Measurements from ENCODE around the gene MICALL1.

The MICALL1 gene, protein sequence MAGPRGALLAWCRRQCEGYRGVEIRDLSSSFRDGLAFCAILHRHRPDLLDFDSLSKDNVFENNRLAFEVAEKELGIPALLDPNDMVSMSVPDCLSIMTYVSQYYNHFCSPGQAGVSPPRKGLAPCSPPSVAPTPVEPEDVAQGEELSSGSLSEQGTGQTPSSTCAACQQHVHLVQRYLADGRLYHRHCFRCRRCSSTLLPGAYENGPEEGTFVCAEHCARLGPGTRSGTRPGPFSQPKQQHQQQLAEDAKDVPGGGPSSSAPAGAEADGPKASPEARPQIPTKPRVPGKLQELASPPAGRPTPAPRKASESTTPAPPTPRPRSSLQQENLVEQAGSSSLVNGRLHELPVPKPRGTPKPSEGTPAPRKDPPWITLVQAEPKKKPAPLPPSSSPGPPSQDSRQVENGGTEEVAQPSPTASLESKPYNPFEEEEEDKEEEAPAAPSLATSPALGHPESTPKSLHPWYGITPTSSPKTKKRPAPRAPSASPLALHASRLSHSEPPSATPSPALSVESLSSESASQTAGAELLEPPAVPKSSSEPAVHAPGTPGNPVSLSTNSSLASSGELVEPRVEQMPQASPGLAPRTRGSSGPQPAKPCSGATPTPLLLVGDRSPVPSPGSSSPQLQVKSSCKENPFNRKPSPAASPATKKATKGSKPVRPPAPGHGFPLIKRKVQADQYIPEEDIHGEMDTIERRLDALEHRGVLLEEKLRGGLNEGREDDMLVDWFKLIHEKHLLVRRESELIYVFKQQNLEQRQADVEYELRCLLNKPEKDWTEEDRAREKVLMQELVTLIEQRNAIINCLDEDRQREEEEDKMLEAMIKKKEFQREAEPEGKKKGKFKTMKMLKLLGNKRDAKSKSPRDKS

DNA sequence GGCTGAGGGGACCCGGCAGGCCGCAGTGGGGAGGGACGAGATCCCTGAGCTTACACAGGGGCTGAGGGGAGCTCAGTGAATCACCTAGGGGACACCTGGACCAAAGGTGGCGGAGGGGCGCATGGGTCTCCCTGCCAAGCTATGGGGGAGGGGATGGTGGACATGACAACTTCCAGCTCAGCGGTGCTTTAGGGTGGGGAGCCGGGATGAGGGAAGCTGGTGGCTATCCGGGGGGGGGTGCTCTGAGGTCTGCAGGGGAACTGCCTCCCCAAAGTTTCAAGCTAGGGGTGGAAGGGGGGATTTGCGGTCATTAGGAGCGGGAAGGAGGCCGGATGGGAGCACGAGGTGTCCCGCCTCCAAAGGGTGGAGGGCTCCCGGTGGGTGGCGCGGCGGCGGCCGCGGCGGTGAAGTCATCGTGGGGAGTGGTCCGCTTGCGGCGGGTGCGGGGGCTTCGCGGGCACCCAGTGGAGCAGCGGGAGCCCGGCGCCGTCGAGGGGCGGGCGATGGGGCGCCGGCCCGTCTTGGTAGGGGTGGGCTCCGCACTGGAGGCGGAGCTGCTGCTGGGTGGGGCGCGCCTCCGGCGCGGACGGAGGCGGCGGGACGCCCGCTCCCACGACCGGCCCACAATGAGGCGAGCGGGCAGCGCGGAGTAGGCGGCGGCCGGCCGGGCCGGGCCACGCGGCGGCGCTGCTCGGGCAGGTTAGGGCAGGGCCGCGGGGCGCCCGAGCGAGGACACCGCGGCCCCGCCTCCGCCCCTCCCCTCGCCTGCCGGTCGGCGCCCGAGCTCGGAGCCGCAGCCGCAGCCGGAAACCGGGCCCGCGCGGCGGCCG is at the start of gene MICALL1:
MICALL1 (plus strand) TSS at position 764 of the 830 bp plus-strand sequence. CDS start 126 bp downstream, outside the sequence.
- peak; percentile 22 for DNase-seq

DNA sequence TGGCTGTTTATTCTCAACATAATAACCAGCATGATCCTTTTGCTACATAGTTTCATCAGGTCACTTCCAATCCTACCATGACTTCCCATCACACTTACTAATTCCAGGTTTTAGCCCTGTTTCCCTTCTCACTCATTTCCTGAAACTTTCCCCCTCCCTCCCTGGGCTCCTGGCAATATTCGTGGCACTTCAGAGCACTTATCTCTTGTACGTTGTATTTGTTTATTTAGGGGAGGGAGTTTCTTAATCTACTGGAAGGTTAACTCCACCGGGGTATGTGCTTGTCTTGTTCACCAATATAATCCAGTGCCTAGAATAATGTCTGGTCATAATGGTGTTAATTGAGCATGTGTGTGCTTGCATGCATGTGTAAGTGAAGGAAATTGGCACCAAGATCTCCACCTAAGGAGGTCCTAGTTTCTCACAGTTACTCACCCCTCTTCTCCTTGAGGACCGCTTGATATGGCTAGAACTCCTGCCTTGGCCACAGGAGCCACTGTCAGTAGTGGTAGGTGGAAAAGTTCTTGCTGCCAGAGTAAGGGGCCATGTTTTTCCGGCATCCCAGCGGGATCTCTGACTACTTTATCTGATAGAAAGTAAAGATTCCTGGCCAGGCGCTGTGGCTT is 45.2 kb upstream of the MICALL1 start:
- DNase-seq, result peak; percentile 14

DNA sequence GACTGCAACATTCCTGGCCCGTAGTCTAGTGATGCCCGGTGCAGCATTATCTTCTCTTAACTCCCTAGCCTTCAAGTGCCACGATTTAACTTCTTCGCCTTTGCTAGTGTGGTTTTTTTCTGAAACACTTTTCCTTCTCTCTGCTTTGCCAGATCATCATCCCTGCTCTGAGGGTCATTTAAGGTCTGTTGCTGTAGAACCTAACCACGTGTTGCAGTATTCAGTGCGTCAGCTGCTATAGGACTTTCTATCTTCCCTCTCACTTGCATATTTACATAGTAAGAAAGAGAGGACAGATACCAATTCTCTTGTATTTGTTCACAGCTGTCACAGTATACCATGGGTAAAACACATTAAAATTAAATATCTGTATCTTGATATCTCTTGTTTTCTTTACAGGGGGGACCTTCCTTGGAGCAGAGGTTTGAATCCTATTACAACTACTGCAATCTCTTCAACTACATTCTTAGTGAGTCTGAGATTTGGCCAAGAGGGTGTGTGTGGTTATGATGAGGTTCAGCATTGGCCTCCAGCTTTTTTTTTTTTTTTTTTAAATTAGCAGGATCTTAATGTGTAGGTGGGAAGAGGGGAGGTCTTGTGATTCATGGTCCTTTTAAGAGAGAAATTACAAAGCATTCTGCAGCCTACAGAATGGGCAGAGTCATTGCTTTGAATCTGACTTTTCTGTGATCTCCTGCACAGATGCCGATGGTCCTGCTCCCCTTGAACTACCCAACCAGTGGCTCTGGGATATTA is 43.3 kb upstream of the MICALL1 start:
- no peak for DNase-seq

DNA sequence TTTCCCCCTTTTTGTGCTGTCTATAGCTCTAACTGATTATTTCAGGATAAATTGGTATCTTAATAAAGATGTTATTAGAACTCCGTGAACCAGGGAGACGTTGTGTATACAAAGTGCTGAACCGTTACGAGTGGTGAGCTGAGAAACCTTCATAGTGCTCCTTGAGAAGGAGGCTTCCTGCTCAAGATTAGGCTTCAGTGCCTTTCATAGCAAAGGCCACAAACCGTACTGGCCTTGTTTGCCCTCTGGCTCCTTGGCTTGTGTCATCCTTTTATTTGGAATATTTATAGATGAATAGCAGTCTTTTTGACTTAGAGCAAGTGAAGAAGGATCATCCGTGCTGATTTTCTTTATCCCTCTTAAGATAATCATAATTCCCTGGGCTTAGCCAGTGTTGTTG is 40.6 kb upstream of the MICALL1 start:
- no peak for DNase-seq

DNA sequence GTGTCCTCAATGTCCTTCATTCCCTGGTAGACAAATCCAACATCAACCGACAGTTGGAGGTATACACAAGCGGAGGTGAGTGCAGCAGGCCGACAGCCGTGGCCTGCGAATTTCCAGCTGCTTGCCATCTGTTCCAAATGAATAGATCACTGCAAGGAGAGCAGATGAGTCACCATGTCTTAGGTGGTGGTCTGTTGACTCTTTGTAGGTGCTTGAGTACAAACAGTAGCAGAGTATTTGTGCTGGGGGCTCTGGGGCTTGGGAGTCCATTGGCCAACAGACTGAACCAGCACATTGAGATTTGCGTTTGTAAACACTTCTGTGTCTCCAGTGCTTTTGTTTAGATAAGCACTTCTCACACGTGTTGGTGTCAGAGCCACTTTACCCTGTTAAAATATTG is 35.8 kb upstream of the MICALL1 start:
- DNase-seq, result peak; percentile 53

DNA sequence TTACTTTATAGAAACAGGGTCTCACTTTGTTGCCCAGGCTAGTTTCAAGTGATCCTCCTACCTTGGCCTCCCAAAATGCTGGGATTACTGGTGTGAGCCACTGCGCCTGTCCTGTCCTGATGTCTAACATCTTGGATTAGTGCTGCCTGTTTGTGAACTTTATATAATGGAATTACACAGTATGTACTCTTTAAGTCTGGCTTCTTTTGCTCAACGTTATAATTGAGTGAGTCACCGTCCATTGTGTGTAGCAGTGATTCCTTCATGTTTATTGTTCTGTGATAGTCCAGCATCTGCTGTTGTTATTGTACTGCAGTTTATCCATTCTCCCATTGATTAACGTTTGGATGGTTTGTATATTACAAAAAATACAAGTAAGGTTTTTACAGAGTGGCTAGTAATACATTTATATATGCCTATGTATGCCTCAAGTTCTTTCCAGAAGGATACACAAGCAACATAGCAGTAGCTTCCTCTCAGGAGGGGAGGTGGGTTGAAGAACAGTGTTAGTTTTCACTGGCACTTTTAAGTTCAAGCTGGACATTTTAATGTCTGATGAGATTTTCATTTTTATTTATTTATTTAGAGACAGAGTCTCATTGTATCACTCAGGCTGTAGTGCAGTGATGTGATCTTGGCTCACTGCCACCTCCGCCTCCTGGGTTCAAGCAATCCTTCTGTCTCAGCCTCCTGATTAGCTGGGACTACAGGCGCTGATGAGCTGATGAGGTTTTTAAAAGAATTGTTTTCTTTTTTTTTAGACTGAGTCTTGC is 25.2 kb upstream of the MICALL1 start:
- no peak for DNase-seq

DNA sequence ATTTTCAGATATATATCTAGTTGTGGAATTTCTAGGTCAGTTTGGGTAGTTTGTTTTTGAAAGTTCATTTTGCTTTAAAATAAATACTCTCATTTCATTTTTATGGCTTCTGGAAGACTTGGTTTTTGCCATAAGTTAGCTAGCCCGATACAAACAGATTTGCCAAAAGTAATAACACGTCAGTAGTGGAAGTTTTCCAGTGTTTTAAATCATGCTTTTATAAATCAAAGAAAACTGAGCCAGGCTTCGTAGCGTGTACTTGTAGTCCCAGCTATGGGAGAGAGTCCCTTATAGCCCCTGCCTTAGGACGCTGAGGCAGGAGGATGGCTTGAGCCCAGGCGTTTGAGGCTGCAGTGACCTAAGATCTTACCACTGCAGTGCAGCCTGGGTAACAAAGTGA is 21.7 kb upstream of the MICALL1 start:
- no peak for DNase-seq

DNA sequence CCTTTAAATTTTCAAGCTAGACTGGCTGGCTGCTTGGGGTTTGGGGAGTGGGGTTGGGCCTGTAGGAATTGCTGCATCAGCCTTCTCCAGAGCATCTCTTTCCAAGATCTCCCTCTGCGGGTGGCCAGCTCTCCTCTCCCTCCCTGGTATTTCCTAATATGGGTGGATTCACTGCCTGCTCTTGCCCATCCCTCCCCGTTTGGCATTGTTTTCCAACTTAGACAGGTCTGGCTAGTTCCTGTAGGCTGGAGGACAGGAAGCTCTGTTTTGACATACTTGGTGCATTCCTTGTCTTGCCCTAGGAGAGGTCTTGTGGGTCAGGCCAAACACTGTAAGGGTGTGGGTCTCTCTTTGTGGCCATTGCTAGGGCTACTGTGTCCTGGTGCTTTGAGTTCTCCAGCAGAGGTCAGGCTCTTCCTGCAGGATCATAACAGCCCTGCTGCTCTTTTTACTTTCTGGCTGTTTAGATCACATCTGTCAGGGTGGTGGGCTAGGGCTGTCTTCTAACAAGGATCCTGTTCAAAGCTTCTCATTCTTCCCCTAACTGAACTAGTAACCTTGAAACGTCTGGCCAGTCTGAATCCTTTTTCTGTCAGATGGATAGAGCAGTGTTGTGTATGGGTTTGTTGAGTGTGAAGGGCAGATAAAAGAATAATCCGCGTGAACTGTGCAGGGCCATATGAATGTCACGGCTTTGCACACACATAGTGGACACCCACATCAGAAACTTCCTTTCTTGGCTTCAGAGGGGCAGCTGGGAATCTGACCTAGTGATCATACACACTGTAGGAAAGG is 18.3 kb upstream of the MICALL1 start:
- DNase-seq, result no peak

DNA sequence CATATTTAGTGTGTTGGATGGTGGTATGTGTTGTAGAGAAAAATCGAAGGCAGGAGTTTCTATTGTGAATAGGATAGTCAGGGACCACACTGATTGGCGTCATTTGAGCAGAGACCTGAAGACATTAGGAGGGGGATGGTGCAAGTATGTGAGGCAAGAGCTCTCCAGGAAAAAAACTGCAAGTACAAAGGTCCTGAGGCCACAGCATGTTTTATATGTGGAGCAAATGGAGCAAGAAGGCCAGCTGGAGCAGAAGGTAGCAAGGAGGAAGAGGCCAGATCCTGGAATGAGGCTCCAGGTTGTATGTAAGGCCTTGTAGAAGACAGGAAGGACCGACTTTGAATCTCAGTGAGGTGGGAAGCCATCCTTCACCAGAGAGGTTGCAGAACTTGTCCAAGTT is 14.2 kb upstream of the MICALL1 start:
- DNase-seq, result no peak

DNA sequence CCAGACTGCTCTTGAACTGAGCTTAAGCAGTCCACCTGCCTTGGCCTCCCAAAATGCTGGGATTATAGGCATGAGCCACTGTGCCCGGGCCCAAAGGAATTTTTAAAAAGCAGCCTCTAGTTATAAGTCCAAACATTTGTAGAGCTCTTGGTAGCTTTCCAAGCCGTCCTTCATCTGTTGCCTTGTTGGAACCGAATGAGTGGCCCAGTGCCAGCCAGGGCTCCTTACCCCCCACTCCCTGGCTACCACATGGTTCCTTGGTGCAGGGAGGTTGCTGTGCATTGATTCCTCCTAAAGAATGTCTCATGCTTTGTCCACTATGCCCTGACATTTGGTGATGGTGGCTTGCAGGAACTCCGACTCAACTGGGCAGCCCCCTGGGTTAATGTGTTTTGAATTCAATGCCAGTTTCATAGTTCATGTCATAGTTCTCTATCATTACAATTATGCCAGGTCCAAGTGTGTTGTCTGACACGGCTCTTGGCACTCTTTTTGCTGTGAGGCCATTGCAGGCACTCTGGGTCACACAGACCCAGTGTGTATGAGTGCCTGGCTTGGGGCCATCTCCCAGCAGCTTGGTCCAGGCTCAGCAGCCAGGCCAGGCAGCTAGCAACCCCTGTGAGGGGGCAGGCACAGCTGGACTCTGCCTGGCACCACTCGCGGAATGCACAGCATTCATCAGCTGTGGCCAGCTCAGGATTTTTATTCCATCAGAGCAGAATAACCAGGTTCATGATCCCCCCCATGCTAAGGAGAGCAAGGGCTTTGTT is 13.3 kb upstream of the MICALL1 start:
- no peak for DNase-seq

DNA sequence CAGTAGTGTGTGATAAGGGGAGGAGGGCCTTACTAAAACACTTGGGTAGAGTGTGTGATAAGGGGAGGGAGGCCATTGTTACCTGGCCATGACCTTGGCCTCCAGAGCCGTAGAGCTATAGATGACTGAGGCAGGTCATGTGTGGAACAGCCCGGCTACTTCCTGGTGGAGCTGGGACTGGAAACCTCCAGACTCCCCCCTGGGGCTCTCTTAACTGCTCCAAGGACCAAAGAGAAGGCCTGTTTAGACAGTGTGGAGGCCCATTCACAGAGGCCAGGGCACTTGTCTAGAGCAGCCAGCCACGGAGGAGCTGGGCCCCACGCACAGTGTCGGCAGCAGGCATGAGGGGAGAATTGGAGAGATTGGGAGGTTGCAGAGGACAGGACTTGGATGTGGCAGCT is 12.5 kb upstream of the MICALL1 start:
- DNase-seq, result no peak

DNA sequence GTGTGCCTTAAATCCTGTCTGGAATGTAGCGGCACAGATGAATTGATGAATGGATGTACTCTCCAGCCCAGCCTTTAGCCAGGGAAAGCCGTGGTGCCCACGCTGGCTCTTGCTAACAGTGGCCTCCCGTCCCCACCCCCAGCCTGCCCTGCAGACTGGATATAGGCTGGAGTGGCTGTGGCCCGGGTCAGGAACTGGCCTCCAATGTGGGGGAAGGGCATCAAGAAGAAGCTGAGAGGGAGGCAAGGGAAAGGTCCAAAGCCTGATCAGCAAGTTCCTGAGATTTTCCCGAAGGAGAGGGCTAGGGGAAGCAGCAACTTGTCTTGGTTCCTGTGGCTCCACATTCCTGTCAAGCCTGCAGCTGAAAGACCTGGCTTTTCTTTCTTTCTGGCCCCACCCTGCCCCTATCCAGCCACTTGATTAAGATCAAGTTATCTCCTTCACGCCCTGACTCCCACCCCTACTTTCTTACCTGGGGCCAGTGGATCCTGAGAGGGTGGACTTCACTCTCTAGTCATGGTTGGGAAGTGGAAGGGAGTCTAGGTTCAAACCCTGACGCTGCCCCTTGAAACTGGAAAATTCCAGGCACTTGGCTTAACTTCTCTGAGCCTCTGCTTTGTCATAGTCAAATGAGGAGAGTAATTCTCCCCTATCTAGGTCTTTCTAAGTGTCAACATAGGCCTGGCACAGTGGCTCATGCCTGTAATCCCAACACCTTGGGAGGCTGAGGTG is 11.0 kb upstream of the MICALL1 start:
- no peak for DNase-seq

DNA sequence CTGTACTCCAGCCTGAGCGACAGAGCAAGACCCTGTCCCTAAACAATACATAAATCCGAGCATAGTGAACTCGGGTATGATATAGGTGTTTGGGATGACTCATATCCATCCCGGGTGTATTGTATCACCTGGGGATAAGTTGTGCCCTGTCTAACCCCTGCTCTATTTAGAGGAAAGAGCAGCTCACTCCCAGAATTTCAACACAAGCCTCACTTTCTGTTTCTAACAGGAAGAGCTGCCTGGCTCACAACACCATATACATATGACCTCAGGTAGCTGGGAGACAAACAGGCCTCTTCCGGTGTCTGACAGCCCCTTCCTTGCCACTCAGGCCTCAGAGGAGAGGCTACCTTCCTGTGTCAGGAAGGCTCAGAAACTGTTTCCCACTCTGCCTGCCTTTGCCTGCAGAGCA is 9.9 kb upstream of the MICALL1 start:
- DNase-seq, result peak; percentile 49

DNA sequence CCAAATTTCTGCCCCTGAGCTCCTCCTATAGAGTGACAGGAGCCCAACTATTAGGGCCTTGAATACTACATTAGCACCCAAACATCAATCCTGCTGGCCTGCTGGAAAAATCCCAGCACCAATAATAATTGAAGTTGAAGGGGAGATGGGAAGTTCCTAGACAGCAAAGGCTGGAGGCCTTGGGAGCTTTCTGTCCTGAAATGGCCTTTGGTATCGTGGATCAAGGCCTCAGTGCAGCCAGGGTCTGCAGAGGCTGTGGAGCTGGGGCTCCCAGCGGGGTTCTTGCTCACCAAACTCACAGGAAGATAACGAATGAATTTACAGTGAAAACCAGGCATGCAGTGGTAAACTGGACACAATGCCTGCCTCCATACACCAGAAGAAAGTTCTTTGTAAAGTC is 9.2 kb upstream of the MICALL1 start:
- DNase-seq, result no peak

DNA sequence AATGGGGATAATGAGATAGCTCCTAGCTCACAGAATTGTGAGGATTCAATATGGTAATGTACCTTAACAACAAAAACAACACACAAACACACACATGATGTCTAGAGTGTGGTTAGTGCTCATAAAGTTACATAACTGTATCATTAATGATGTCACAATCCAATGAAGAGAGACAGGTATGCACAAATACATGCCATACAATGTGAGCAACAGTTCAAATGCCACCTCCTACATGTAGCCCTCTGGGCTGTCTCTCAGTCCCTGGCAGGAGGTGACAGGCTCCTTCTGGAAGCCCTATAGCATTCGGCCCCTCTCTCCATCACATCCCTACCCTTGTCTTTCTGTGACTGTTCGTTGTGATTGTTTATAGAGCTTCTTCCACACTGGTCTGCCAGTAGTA is 8.3 kb upstream of the MICALL1 start:
- DNase-seq, result no peak

DNA sequence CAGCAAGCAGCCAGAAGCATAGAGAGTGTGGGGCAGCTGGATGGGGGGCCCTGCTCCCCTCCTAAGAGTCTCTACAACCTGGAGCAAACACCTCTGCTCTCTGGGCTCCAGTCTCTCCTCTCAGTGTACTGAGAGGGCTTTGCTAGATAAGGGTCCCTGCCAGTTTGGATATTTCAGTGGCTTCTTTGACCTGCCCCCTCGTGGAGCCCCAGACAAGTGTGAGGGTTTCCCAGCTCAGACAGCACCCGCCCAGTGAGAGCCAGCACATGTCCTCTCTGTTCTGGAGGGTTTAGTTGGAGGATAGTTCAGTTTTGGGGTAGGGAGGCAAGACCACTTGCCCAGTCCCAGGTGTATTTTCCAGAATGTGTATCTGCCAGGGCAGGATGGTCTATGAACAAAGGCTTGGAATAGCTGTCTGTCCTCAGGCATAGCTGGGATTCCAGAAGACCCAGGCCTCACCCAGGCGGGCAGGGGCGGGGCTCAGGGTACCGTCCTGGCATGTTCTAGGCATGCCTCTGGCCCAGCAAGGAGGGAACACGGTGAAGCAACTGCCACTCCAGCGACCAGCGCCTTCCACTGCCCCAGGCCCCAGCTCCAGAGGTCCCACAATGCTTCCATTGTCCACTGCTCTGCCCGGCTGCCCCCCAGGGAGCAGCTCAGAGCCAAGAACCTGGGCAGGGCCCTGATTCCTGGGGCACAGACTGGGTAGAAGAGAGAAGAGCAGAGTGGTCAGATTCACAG is 7.5 kb upstream of the MICALL1 start:
- DNase-seq, result no peak

DNA sequence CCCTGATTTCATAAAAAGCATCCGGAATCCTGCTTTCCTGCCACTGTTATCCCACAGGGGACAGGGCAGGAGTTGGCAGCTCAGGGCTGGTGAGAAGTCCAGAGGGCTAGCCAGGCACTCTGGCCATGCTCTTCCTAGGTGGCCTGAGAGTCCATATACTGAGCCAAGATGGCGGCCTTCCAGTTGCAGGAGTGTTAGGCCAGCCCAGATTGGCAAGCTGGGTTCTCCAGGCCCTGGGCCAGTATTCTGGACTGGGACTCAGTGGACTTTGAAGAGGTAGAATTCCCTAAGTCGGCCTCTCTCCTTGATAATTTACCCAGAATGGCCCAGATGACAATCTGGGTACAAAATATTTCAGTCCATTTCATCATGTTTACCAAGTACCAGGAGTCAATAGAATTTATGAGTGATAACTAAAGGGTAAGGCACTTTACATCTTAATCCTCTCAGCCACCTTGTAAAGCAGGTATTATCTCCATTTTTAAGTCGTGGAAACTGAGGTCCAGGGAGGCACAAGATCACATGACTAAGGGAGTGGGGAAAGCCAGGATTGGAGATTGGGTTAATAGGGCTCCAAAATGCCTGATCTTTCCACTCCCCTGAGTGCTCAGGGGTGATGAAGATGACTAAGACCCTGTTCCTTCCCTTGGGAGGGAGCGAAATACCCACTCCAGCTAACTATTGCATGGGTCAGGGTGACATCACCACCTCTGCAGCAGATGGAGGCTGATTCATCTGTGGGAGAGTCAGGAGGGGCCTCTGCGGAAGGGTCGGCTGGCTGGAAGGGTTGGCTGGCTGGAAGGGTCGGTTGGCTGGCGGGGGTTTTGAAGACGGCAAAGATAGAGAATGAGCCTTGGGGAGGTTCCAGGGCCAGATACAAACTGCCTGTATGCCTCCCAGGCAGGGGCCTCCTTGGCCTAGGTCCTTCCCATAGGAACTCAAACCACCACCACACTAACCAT is 1.2 kb upstream of the MICALL1 start:
- DNase-seq, result no peak

Measured in NCI-H2029 (cell line).